RKO (cell line): ENCODE measurements around the gene OR11A1.

Experiments
- DNase-seq: peaks from one replicate; pipeline ENCODE4 v3.0.0-alpha.2; 2016; ENCODE audit warnings: low spot score

OR11A1 gene

GRCh38 chr6:29388533-29388932 is 68.3 kb downstream of the OR11A1 start:
- no peak for DNase-seq

- peak; percentile 1 for DNase-seq
These were observed 80.9 kb downstream of the OR11A1 start for GRCh38 chr6:29376003-29376402.
